ENCODE data around the gene COL19A1. TPM values are rescaled to one million over a fixed set of nuclear protein-coding genes. Genes with fewer than 3 reads are reported as not detected.

Gene COL19A1
- total and polyA plus RNA-seq, 2 of the 13 experiments (the other 11 are each of a cell fraction or from before 2014, with no cell fraction given), result not detected

DNA sequence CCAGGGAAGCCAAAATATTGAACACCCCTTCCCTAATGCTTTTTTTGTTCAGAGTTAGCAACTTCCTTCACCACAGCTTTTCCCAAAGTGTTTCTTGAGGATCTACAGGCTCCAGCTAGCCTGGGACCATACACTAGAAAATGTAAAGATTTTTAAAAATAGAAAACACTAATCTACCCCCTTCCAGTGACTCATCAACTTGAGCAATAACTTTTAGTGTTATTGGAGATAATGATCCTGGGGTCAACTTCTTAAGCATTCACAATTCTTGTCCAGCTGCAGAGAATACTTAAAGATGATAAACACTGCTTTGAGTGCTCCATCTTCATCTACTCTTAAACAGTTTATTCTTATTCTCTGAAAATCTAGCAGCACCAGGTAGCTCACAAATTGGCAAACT lies 304.9 kb downstream of the COL19A1 start:
- no TSS peak for BruUV-seq (replicated peaks)
- ATAC-seq (no peak), DNase-seq (ENCODE audit: low spot score) (no peak), FAIRE-seq (no peak)
- Histone ChIP-seq H3K4me2 (ENCODE audit: low read depth, low read length) (no peak overlapping the region), H3K4me1 (ENCODE audit: insufficient read depth, low read length) (0 out of 2 replicates have a peak, but pooled peaks cover 2% of the 10 kb centered on the region), H3K9ac (ENCODE audit: insufficient read depth, low read depth, low read length) (no peak overlapping the region), H3K36me3 (replicated peaks in 1 of 2; ENCODE audit: control insufficient read depth in 1 of 2, insufficient read depth in 2 of 2, low read length in 2 of 2) (no peaks in the 10 kb centered on the region), H3K4me3 (replicated peaks in 1 of 3; ENCODE audit: insufficient read depth in 1 of 3, low read depth in 2 of 3, low read length in 3 of 3) (no peak overlapping the region), H3K27ac (ENCODE audit: extremely low read length, insufficient read depth, low read length) (no peak overlapping the region), H2AFZ (ENCODE audit: low read length) (no peak overlapping the region), H3K9me3 (ENCODE audit: low read length) (no peaks in the 10 kb centered on the region), H3K79me2 (ENCODE audit: insufficient read depth, low read length) (no peaks in the 10 kb centered on the region), H3K27me3 (ENCODE audit: control insufficient read depth in 1 of 2, insufficient read depth in 2 of 2, low read length in 2 of 2) (no peaks in the 10 kb centered on the region), H4K20me1 (ENCODE audit: insufficient read depth, low read length) (no peaks in the 10 kb centered on the region)
- no peak for TF ChIP-seq FOSL2 (CRISPR knock-in tag; IDR thresholded peaks at IDR 0.05)
- TF ChIP-seq SOX13 (IDR thresholded peaks at IDR 0.05), result no peak
- TF ChIP-seq SOX13 (CRISPR knock-in tag; conservative IDR thresholded peaks at IDR 0.05 in 1 of 2, IDR thresholded peaks at IDR 0.05 in 1 of 2), result no peak
- TF ChIP-seq ZNF737 (CRISPR knock-in tag; IDR thresholded peaks at IDR 0.05; ENCODE audit: borderline replicate concordance), result no peak
- no peak for TF ChIP-seq MBD4 (IDR thresholded peaks at IDR 0.05; ENCODE audit: borderline replicate concordance, low read length)
- no peak for TF ChIP-seq ELF3 (CRISPR knock-in tag; IDR thresholded peaks at IDR 0.05)
- TF ChIP-seq TSC22D2 (CRISPR knock-in tag; IDR thresholded peaks at IDR 0.05; ENCODE audit: borderline replicate concordance), result no peak
- TF ChIP-seq ZNF577 (CRISPR knock-in tag; IDR thresholded peaks at IDR 0.05; ENCODE audit: borderline replicate concordance, low read depth), result no peak
- TF ChIP-seq HDAC1 (CRISPR knock-in tag; IDR thresholded peaks at IDR 0.05), result no peak
- TF ChIP-seq, protein P1, sequence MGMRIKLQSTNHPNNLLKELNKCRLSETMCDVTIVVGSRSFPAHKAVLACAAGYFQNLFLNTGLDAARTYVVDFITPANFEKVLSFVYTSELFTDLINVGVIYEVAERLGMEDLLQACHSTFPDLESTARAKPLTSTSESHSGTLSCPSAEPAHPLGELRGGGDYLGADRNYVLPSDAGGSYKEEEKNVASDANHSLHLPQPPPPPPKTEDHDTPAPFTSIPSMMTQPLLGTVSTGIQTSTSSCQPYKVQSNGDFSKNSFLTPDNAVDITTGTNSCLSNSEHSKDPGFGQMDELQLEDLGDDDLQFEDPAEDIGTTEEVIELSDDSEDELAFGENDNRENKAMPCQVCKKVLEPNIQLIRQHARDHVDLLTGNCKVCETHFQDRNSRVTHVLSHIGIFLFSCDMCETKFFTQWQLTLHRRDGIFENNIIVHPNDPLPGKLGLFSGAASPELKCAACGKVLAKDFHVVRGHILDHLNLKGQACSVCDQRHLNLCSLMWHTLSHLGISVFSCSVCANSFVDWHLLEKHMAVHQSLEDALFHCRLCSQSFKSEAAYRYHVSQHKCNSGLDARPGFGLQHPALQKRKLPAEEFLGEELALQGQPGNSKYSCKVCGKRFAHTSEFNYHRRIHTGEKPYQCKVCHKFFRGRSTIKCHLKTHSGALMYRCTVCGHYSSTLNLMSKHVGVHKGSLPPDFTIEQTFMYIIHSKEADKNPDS (CRISPR knock-in tag; IDR thresholded peaks at IDR 0.05), result no peak
- TF ChIP-seq ZNF468 (CRISPR knock-in tag; IDR thresholded peaks at IDR 0.05), result no peak
- TF ChIP-seq AKAP8 (CRISPR knock-in tag; IDR thresholded peaks at IDR 0.05), result no peak
- TF ChIP-seq, protein P2, sequence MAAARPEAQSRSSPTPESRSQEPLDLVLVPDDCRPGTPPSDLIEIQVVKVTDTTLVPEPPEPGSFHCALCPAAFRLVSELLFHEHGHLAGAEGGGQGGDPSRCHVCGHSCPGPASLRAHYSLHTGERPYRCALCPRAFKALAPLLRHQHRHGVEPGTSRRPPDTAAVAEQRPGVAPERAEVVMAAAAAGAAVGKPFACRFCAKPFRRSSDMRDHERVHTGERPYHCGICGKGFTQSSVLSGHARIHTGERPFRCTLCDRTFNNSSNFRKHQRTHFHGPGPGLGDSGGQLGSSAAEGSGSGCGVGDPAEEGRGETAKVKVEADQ (CRISPR knock-in tag; IDR thresholded peaks at IDR 0.05; ENCODE audit: borderline replicate concordance), result no peak
- TF ChIP-seq ZNF230 (CRISPR knock-in tag; IDR thresholded peaks at IDR 0.05), result no peak
- in situ Hi-C loops (cut with HindIII; ENCODE audit: extremely low pct_ligation_motif_present, low pct_unique_long_range_greater_than_20kb) (no loop called here), intact Hi-C loops (cut with micrococcal nuclease; ENCODE audit: unreplicated experiment) (no loop called here)
- POLR2A ChIA-PET, result no interaction called here
- CTCF ChIA-PET (ENCODE audit: low intra/inter-chr PET ratio, low total read pairs), result no interaction called here
